ENCODE measurements around the gene DBX1. TPM values are rescaled to one million over a fixed set of nuclear protein-coding genes. Genes with fewer than 3 reads are reported as not detected.

The DBX1 gene
- total and polyA plus RNA-seq, 4 donors = not detected

GRCh38 chr11:20197881-20198280 lies 37.6 kb upstream of the DBX1 start:
- Histone ChIP-seq H3K9ac (ENCODE audit: low read depth in 1 of 2, low read length in 2 of 2) (no peak overlapping the region), H3K4me3 (ENCODE audit: low read depth in 1 of 3, low read length in 3 of 3) (no peak overlapping the region), H3K9me3 (ENCODE audit: control insufficient read depth in 4 of 4, low read length in 3 of 4) (no peaks in the 10 kb centered on the region), H3K27me3 (ENCODE audit: control insufficient read depth in 4 of 4, insufficient read depth in 4 of 4, low read length in 3 of 4) (peaks cover 0 to 3% (median 0%) of the 10 kb centered on the region in 4 donors), H3K27ac (ENCODE audit: low read depth in 1 of 2, low read length in 2 of 2) (no peak overlapping the region), H3K36me3 (ENCODE audit: control insufficient read depth in 4 of 4, insufficient read depth in 3 of 4, low read depth in 1 of 4, low read length in 3 of 4) (no peaks in the 10 kb centered on the region), H3K4me1 (ENCODE audit: control insufficient read depth in 4 of 4, insufficient read depth in 4 of 4, low read length in 3 of 4) (no peaks in the 10 kb centered on the region)
- 53% methylated on average over 2 of the region's 2 CpGs for WGBS
- DNase-seq (ENCODE audit: low spot score) = no peak
- no peak for TF ChIP-seq HNF4G (IDR thresholded peaks at IDR 0.05)
- TF ChIP-seq RXRA (IDR thresholded peaks at IDR 0.05) = no peak
- TF ChIP-seq HNF4A (conservative IDR thresholded peaks at IDR 0.05) = no peak
- TF ChIP-seq CTCF (IDR thresholded peaks at IDR 0.05; ENCODE audit: low read depth, low read length, missing input control) = no peak
- no peak for TF ChIP-seq YY1 (IDR thresholded peaks at IDR 0.05)
- TF ChIP-seq RAD21 (IDR thresholded peaks at IDR 0.05) = no peak
- no peak for TF ChIP-seq GABPA (IDR thresholded peaks at IDR 0.05 in 1 of 2, conservative IDR thresholded peaks at IDR 0.05 in 1 of 2)
- TF ChIP-seq EGR1 (IDR thresholded peaks at IDR 0.05; ENCODE audit: low read depth in 2 of 2) = no peak
- no peak for TF ChIP-seq FOXA1 (IDR thresholded peaks at IDR 0.05)
- no peak for TF ChIP-seq TAF1 (conservative IDR thresholded peaks at IDR 0.05)
- TF ChIP-seq REST (IDR thresholded peaks at IDR 0.05) = no peak
- no peak for TF ChIP-seq JUND (IDR thresholded peaks at IDR 0.05)

- Histone ChIP-seq H3K27ac (ENCODE audit: low read depth in 1 of 2, low read length in 2 of 2) (no peak overlapping the region), H3K27me3 (ENCODE audit: control insufficient read depth in 4 of 4, insufficient read depth in 4 of 4, low read length in 3 of 4) (peaks cover 0 to 3% (median 0%) of the 10 kb centered on the region in 4 donors), H3K4me1 (ENCODE audit: control insufficient read depth in 4 of 4, insufficient read depth in 4 of 4, low read length in 3 of 4) (no peaks in the 10 kb centered on the region), H3K9ac (ENCODE audit: low read depth in 1 of 2, low read length in 2 of 2) (no peak overlapping the region), H3K4me3 (ENCODE audit: low read depth in 1 of 3, low read length in 3 of 3) (no peak overlapping the region), H3K9me3 (ENCODE audit: control insufficient read depth in 4 of 4, low read length in 3 of 4) (no peaks in the 10 kb centered on the region), H3K36me3 (ENCODE audit: control insufficient read depth in 4 of 4, insufficient read depth in 3 of 4, low read depth in 1 of 4, low read length in 3 of 4) (no peaks in the 10 kb centered on the region)
- TF ChIP-seq NR2F2 (IDR thresholded peaks at IDR 0.05) (no peak), HNF4A (conservative IDR thresholded peaks at IDR 0.05) (no peak), REST (IDR thresholded peaks at IDR 0.05) (no peak), TAF1 (conservative IDR thresholded peaks at IDR 0.05) (no peak), GABPA (IDR thresholded peaks at IDR 0.05 in 1 of 2, conservative IDR thresholded peaks at IDR 0.05 in 1 of 2) (no peak), FOXA2 (IDR thresholded peaks at IDR 0.05) (no peak), ATF3 (IDR thresholded peaks at IDR 0.05) (no peak), YY1 (IDR thresholded peaks at IDR 0.05) (no peak), MAX (IDR thresholded peaks at IDR 0.05) (no peak), CTCF (IDR thresholded peaks at IDR 0.05; ENCODE audit: low read depth, low read length, missing input control) (no peak), SP1 (IDR thresholded peaks at IDR 0.05) (no peak), ZBTB33 (IDR thresholded peaks at IDR 0.05) (no peak)
- no peak for DNase-seq (ENCODE audit: low spot score)
- 84% methylated on average over 2 of the region's 2 CpGs for WGBS
Observed at GRCh38 chr11:20194470-20194869, 34.2 kb upstream of the DBX1 start.
